IPS-11a (cell line): ENCODE results near the gene BEST4.
"Not testable (repeated sequence)": the region's sequence is repeated elsewhere in the genome, so short reads cannot be mapped to it uniquely, and the experiment has no call there.

Experiments
- H3K4me3 ChIP-seq: one replicate; pipeline ENCODE4 v1.5.1; 2013; ENCODE audit warnings: low read depth, low read length, control low read depth

The BEST4 gene

GRCh38 chr1:44819608-44820327 is 31.8 kb upstream of the BEST4 start:
- H3K4me3 ChIP-seq, result peak overlapping the region; percentile 33

GRCh38 chr1:44819196-44819607 is 31.2 kb upstream of the BEST4 start:
- H3K4me3 ChIP-seq, result no peak overlapping the region

- H3K4me3 ChIP-seq, result no peak overlapping the region
Measured at GRCh38 chr1:44817771-44818495, 30.0 kb upstream of the BEST4 start.

GRCh38 chr1:44817307-44817706 is 29.3 kb upstream of the BEST4 start:
- no peak overlapping the region for H3K4me3 ChIP-seq

- not testable (repeated sequence) for H3K4me3 ChIP-seq
Measured at GRCh38 chr1:44815926-44816325, 28.0 kb upstream of the BEST4 start.

- no peak overlapping the region for H3K4me3 ChIP-seq
Measured at GRCh38 chr1:44812822-44813543, 25.0 kb upstream of the BEST4 start.

GRCh38 chr1:44811234-44811633 is 23.3 kb upstream of the BEST4 start:
- no peak overlapping the region for H3K4me3 ChIP-seq

GRCh38 chr1:44810762-44811105 is 22.8 kb upstream of the BEST4 start:
- H3K4me3 ChIP-seq, result not testable (repeated sequence)

GRCh38 chr1:44810101-44810761 is 22.3 kb upstream of the BEST4 start:
- no peak overlapping the region for H3K4me3 ChIP-seq

GRCh38 chr1:44808938-44809917 is 21.3 kb upstream of the BEST4 start:
- no peak overlapping the region for H3K4me3 ChIP-seq

- no peak within 1 kb of the TSS for H3K4me3 ChIP-seq
Measured at GRCh38 chr1:44808063-44808937, 20.3 kb upstream of the BEST4 start, which contains the start of gene BTBD19. Gene BTBD19 (plus strand): TSS chr1:44808523. CDS start chr1:44808821, 298 bp downstream.

GRCh38 chr1:44807364-44808062 is 19.5 kb upstream of the BEST4 start:
- H3K4me3 ChIP-seq, result no peak overlapping the region

- H3K4me3 ChIP-seq, result no peak within 1 kb of the TSS
Measured at GRCh38 chr1:44806704-44807363, 18.9 kb upstream of the BEST4 start, which contains the start of gene DYNLT4. Gene DYNLT4 (minus strand): TSS chr1:44807351. CDS start chr1:44806668, 683 bp downstream.

- H3K4me3 ChIP-seq, result no peak overlapping the region
Measured at GRCh38 chr1:44806025-44806703, 18.2 kb upstream of the BEST4 start.

- H3K4me3 ChIP-seq, result no peak overlapping the region
Measured at GRCh38 chr1:44805311-44806024, 17.5 kb upstream of the BEST4 start.

GRCh38 chr1:44803312-44804095 is 15.5 kb upstream of the BEST4 start:
- no peak overlapping the region for H3K4me3 ChIP-seq
